ENCODE measurements around the gene EDN3.

- no peak for TF ChIP-seq CTCF (optimal IDR thresholded peaks at IDR 0.05 in 1 of 3, IDR thresholded peaks at IDR 0.05 in 1 of 3, conservative IDR thresholded peaks at IDR 0.05 in 1 of 3; ENCODE audit: extremely low read depth in 1 of 3, insufficient read depth in 2 of 3, low read length in 3 of 3)
- TF ChIP-seq EZH2 (IDR thresholded peaks at IDR 0.05; ENCODE audit: low read length) = no peak
Observed at GRCh38 chr20:59307270-59307669, 6.9 kb downstream of the EDN3 start.

Measured in keratinocyte (primary cell).